GM20000 (cell line): ENCODE data around the gene STAP1.
A peak's percentile ranks its signal among the peaks of the same experiment; 100 is the strongest.
"Not testable (repeated sequence)": the region's sequence is repeated elsewhere in the genome, so short reads cannot be mapped to it uniquely, and the experiment has no call there.

Source experiments
- DNase-seq: peaks from one replicate; pipeline ENCODE4 v3.0.0; 2012; ENCODE audit warnings: low spot score
- TF ChIP-seq, protein P1 (sequence below): IDR thresholded peaks from 2 replicates; pipeline ENCODE4 v1.5.1; 2012; ENCODE audit warnings: mild to moderate bottlenecking, control low read depth; ENCODE audit errors: extremely low read depth, missing control alignments

STAP1 gene, protein sequence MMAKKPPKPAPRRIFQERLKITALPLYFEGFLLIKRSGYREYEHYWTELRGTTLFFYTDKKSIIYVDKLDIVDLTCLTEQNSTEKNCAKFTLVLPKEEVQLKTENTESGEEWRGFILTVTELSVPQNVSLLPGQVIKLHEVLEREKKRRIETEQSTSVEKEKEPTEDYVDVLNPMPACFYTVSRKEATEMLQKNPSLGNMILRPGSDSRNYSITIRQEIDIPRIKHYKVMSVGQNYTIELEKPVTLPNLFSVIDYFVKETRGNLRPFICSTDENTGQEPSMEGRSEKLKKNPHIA

DNA sequence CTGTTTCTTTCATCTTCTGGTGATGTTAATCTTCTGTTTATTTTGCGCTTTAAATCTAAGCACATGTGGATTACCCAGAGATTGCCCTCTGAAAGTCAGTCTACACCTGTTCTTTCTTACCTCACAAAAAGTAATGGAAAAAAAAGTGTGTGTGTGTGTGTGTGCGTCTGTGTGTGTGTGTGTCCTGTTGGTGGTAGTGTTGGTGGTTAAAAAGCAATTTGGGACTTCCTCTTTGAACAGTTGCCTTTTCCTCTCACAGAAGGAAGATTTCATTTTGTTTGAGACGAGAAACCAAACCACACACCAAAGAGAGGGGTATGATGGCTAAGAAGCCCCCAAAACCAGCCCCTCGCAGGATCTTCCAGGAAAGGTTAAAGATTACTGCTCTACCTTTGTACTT, at the start of gene STAP1:
STAP1 (plus strand) TSS at position 235 of the 400 bp plus-strand sequence; CDS start at position 318, 83 bp downstream.
- TF ChIP-seq, protein P1, sequence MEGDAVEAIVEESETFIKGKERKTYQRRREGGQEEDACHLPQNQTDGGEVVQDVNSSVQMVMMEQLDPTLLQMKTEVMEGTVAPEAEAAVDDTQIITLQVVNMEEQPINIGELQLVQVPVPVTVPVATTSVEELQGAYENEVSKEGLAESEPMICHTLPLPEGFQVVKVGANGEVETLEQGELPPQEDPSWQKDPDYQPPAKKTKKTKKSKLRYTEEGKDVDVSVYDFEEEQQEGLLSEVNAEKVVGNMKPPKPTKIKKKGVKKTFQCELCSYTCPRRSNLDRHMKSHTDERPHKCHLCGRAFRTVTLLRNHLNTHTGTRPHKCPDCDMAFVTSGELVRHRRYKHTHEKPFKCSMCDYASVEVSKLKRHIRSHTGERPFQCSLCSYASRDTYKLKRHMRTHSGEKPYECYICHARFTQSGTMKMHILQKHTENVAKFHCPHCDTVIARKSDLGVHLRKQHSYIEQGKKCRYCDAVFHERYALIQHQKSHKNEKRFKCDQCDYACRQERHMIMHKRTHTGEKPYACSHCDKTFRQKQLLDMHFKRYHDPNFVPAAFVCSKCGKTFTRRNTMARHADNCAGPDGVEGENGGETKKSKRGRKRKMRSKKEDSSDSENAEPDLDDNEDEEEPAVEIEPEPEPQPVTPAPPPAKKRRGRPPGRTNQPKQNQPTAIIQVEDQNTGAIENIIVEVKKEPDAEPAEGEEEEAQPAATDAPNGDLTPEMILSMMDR = peak; percentile 3
- DNase-seq = peak; percentile 22

DNA sequence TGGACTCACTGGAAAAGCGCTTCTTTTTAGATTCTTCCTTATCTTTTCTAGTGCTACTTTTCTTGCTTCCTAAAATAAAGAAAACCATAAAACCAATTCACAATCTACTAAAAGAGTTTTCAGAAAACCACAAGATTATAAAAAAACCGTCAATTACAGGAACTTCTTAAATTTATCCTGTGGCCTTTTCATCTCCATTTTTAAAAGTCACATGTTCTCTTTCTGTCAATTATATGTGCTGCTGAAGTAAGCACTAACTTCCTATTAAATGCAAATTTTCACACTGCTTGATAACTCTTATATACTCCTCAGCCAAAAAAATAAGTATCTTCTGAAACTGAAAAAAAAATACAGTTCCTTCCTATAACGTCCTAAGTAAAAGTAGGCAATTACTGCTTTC, 46.0 kb upstream of the STAP1 start:
- TF ChIP-seq, protein P1 = no peak
- DNase-seq = no peak

DNA sequence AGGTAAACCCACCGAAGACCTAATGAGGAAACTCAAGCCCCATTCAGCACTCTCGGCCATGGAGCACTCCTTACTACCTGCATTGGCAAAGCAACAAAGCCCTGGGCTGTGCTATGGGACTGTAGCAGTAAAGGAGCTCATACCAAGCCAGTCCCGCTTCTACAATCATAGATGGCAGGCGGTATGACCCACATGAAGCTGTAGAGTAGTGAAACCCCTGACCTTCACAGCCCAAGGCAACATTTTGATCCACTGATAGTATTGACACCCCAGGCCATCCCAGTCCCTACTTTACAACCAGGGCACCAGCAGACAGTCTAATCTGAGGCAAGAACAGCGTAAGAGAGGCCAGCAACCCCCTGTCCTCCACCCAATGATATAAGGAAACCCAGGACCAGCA, 38.4 kb upstream of the STAP1 start:
- TF ChIP-seq, protein P1 = no peak
- DNase-seq = no peak

DNA sequence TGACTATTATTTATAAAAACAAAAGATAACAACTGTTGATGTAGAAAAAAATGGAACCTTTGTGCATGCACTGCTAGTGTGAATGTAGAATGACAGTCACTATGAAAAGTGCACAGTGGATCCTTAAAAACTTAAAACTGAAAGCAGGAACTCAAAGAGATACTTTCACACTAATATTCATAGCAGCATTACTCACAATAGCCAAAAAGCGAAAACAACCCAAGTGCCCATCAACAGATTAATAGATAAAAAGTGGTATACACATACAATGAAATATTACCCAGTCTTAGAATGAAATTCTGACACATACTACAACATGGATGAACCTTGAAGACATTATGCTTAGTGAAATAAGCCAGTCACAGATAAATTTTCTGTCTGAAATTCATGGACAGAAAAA, 37.0 kb upstream of the STAP1 start:
- TF ChIP-seq, protein P1 = no peak
- DNase-seq = no peak

DNA sequence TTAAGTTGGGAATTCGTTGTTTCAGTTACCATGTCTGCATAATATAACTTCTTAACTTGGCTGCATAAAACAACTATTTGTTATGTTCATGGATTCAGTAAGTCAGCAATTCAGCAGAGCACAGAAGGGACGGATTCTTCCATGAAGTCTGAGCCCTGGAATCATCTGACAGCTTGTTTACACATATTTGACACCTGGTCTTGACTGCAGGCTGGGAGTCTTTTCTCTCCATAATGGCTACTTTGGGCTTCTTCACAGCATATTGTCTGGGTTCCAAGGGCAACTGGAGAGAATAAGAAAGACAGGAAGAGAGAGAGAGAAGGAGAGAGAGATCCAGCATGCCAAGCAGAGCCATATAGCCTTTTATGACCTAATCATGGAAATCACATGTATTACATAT, 36.3 kb upstream of the STAP1 start:
- no peak for DNase-seq
- TF ChIP-seq, protein P1 = no peak

DNA sequence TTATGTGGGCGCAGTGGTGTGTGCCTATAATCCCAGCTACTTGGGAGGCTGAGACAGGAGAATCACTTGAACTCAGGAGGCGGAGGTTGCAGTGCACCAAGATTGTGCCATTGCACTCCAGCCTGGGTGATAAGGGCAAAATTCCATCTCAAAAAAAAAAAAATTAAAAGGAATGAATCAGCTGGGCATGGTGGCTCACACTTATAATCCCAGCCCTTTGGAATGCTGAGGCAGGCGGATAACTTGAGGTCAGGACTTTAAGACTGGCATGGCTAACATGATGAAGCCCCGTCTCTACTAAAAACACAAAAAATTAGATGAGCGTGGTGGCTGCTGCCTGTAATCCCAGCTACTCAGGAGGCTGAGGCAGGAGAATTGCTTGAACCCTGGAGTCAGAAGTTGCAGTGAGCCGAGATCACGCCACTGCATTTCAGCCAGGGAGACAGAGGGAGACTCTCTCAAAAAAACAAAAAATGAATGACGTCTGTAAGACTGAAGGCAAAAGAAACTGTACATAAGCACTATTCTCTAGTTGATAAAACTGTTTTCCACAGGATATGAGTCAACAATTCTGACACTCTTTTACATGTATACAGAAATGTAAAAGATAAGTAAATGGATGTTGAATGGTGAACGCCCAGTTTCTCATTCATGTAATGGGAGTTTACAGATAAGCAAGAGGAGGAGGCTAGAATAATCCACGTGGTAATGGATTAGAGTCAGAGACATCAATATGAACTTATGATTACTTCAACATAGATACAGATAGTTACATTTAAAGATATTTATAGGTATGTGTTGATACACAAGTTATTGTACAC, 35.5 kb upstream of the STAP1 start:
- TF ChIP-seq, protein P1 = no peak
- no peak for DNase-seq

DNA sequence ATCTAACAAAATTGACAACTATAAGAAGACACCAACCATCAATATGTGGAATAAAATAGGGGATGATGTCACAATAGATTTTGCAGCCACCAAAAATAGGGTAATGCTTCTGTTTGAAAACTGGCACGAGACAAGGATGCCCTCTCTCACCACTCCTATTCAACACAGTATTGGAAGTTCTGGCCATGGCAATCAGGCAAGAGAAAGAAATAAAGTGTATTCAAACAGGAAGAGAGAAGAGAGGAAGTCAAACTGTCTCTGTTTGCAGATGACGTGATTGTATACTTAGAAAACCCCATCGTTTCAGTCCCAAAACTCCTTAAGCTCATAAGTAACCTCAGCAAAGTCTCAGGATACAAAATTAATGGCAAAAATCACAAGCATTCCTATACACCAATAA, 34.4 kb upstream of the STAP1 start:
- DNase-seq = not testable (repeated sequence)
